ENCODE data around the gene PDZD4. TPM values are rescaled to one million over a fixed set of nuclear protein-coding genes. Genes with fewer than 3 reads are reported as not detected.

Gene PDZD4
- total RNA-seq, 1 experiment from 2014 or later, result 1.8 TPM

DNA sequence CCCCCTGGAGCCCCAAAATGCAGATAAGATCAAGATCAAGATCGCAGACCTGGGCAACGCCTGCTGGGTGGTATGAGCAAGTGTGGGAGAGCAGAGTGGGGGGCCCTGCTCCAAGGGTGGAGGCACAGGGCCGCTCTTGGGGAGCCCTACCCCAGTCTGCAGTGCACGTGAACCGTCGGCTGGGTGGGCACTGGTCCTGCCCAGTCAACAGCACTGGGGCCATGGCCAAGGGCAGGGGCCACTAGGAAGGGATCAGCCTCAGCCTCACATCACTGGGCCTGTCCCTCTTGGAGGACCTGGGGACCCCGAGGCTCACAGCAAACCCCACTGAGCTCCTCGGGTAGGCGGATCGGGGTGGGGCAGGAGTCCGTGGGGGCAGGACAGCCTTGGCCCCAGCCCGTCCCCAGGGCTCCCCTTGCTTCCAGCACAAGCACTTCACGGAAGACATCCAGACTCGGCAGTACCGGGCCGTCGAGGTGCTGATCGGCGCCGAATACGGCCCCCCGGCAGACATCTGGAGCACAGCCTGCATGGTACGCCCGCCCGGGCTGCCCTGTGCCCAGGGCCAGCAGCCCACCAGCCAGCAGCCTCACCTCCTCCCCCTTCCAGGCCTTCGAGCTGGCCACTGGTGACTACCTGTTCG is 45.9 kb downstream of the PDZD4 start:
- no peaks in the 10 kb centered on the region for H3K27me3 Mint-ChIP-seq (ENCODE audit: insufficient read depth, unreplicated experiment)
- TF ChIP-seq, protein P1, sequence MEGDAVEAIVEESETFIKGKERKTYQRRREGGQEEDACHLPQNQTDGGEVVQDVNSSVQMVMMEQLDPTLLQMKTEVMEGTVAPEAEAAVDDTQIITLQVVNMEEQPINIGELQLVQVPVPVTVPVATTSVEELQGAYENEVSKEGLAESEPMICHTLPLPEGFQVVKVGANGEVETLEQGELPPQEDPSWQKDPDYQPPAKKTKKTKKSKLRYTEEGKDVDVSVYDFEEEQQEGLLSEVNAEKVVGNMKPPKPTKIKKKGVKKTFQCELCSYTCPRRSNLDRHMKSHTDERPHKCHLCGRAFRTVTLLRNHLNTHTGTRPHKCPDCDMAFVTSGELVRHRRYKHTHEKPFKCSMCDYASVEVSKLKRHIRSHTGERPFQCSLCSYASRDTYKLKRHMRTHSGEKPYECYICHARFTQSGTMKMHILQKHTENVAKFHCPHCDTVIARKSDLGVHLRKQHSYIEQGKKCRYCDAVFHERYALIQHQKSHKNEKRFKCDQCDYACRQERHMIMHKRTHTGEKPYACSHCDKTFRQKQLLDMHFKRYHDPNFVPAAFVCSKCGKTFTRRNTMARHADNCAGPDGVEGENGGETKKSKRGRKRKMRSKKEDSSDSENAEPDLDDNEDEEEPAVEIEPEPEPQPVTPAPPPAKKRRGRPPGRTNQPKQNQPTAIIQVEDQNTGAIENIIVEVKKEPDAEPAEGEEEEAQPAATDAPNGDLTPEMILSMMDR (IDR thresholded peaks at IDR 0.05; ENCODE audit: insufficient read depth in 1 of 2, low read depth in 1 of 2, low read length in 1 of 2, severe bottlenecking in 1 of 2, unreplicated experiment in 1 of 2), result no peak
- no peak overlapping the region for H3K4me3 ChIP-seq (ENCODE audit: low read depth, low read length)
- no peaks in the 10 kb centered on the region for H3K9me3 Mint-ChIP-seq (ENCODE audit: unreplicated experiment)
- no peaks in the 10 kb centered on the region for H3K36me3 ChIP-seq (ENCODE audit: control insufficient read depth, insufficient read depth, low read length)
- no peaks in the 10 kb centered on the region for H3K9me3 ChIP-seq
- POLR2A ChIA-PET, result no interaction called here
- CTCF ChIA-PET, result no interaction called here
- H3K4me1 Mint-ChIP-seq (ENCODE audit: low read depth, unreplicated experiment), result no peaks in the 10 kb centered on the region
- H3K4me3 Mint-ChIP-seq (ENCODE audit: unreplicated experiment), result no peak overlapping the region
- no peaks in the 10 kb centered on the region for H3K4me1 ChIP-seq
- intact Hi-C loops (cut with micrococcal nuclease; ENCODE audit: unreplicated experiment), result no loop called here
- no peak overlapping the region for H3K27ac Mint-ChIP-seq (ENCODE audit: unreplicated experiment)
- H3K27me3 ChIP-seq (replicated peaks; ENCODE audit: control insufficient read depth, insufficient read depth, low read length), result no peaks in the 10 kb centered on the region
- H3K36me3 Mint-ChIP-seq (ENCODE audit: insufficient read depth, unreplicated experiment), result peaks cover 6% of the 10 kb centered on the region
- no TSS peak for BruUV-seq (replicated peaks)
- no peak for DNase-seq

DNA sequence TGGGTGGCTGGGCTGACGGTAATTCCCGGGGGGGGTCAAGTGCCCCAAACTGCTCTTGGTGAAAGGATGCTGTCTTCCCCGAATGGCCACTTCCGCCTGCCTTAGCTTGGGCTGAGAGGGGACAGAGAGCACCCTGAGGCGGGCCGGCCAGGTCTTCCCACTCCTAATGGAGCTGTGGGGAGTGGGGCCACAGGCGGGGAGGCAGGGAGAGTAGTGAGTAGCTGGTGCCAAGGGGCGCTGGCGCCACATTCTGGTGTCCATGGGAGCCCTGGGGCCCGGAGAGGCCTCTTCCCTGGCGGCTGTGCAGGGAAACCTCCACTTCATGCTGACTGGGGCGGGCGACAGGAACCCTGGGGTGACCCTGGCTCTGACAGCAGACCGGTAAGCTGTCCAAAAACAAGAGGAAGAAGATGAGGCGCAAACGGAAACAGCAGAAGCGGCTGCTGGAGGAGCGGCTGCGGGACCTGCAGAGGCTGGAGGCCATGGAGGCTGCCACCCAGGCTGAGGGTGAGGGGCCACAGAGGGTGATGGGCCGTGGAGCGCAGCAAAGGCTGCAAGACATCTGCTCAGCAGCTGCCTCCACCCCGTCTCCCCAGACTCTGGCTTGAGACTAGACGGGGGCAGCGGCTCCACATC is 46.8 kb downstream of the PDZD4 start:
- Mint-ChIP-seq H3K9me3 (ENCODE audit: unreplicated experiment) (no peaks in the 10 kb centered on the region), H3K36me3 (ENCODE audit: insufficient read depth, unreplicated experiment) (peaks cover 6% of the 10 kb centered on the region), H3K27ac (ENCODE audit: unreplicated experiment) (no peak overlapping the region), H3K4me1 (ENCODE audit: low read depth, unreplicated experiment) (no peaks in the 10 kb centered on the region), H3K4me3 (ENCODE audit: unreplicated experiment) (no peak overlapping the region), H3K27me3 (ENCODE audit: insufficient read depth, unreplicated experiment) (no peaks in the 10 kb centered on the region)
- Histone ChIP-seq H3K4me3 (ENCODE audit: low read depth, low read length) (no peak overlapping the region), H3K27me3 (replicated peaks; ENCODE audit: control insufficient read depth, insufficient read depth, low read length) (no peaks in the 10 kb centered on the region), H3K9me3 (no peaks in the 10 kb centered on the region), H3K36me3 (ENCODE audit: control insufficient read depth, insufficient read depth, low read length) (no peaks in the 10 kb centered on the region), H3K4me1 (no peaks in the 10 kb centered on the region)
- ChIA-PET POLR2A (no interaction called here), CTCF (no interaction called here)
- intact Hi-C loops (cut with micrococcal nuclease; ENCODE audit: unreplicated experiment), result no loop called here
- no peak for DNase-seq
- TF ChIP-seq, protein P1 (IDR thresholded peaks at IDR 0.05; ENCODE audit: insufficient read depth in 1 of 2, low read depth in 1 of 2, low read length in 1 of 2, severe bottlenecking in 1 of 2, unreplicated experiment in 1 of 2), result no peak
- BruUV-seq (replicated peaks), result no TSS peak

GRCh38 chrX:153782871-153783270 is 47.5 kb downstream of the PDZD4 start:
- Histone ChIP-seq H3K4me1 (no peaks in the 10 kb centered on the region), H3K4me3 (ENCODE audit: low read depth, low read length) (no peak overlapping the region), H3K9me3 (no peaks in the 10 kb centered on the region), H3K27me3 (replicated peaks; ENCODE audit: control insufficient read depth, insufficient read depth, low read length) (no peaks in the 10 kb centered on the region), H3K36me3 (ENCODE audit: control insufficient read depth, insufficient read depth, low read length) (no peaks in the 10 kb centered on the region)
- no peak for DNase-seq
- no peak overlapping the region for H3K4me3 Mint-ChIP-seq (ENCODE audit: unreplicated experiment)
- ChIA-PET POLR2A (no interaction called here), CTCF (no interaction called here)
- no peaks in the 10 kb centered on the region for H3K27me3 Mint-ChIP-seq (ENCODE audit: insufficient read depth, unreplicated experiment)
- H3K27ac Mint-ChIP-seq (ENCODE audit: unreplicated experiment), result no peak overlapping the region
- BruUV-seq (replicated peaks), result no TSS peak
- no peaks in the 10 kb centered on the region for H3K9me3 Mint-ChIP-seq (ENCODE audit: unreplicated experiment)
- peaks cover 6% of the 10 kb centered on the region for H3K36me3 Mint-ChIP-seq (ENCODE audit: insufficient read depth, unreplicated experiment)
- TF ChIP-seq, protein P1 (IDR thresholded peaks at IDR 0.05; ENCODE audit: insufficient read depth in 1 of 2, low read depth in 1 of 2, low read length in 1 of 2, severe bottlenecking in 1 of 2, unreplicated experiment in 1 of 2), result no peak
- no peaks in the 10 kb centered on the region for H3K4me1 Mint-ChIP-seq (ENCODE audit: low read depth, unreplicated experiment)
- intact Hi-C loops (cut with micrococcal nuclease; ENCODE audit: unreplicated experiment), result no loop called here

Measured in Caco-2 (cell line).